HCT116 (cell line): ENCODE data around the gene GSTA2.
"Not testable (repeated sequence)": the region's sequence is repeated elsewhere in the genome, so short reads cannot be mapped to it uniquely, and the experiment has no call there.

Experiments
- ELF1 ChIP-seq: IDR thresholded peaks from 2 replicates; pipeline ENCODE4 v1.6.1; 2012; ENCODE audit warnings: low read depth, borderline replicate concordance
- FOSL1 ChIP-seq: IDR thresholded peaks from 2 replicates; pipeline ENCODE4 v1.6.1; 2012; ENCODE audit warnings: low read depth
- JUND ChIP-seq: IDR thresholded peaks from 2 replicates; pipeline ENCODE4 v1.6.1; 2012
- POLR2A ChIP-seq: IDR thresholded peaks from 2 replicates; pipeline ENCODE4 v1.7.0; 2011; ENCODE audit warnings: borderline replicate concordance; ENCODE audit not compliant: insufficient read depth, insufficient read length; ENCODE audit errors: extremely low read depth
- POLR2AphosphoS5 ChIP-seq: IDR thresholded peaks from 2 replicates; pipeline ENCODE4 v1.6.1; 2011; ENCODE audit warnings: mild to moderate bottlenecking, low read depth, low read length, moderate library complexity
- RAD21 ChIP-seq: IDR thresholded peaks from 2 replicates; pipeline ENCODE4 v1.6.1; 2012; ENCODE audit warnings: low read depth, mild to moderate bottlenecking
- REST ChIP-seq: IDR thresholded peaks from 2 replicates; pipeline ENCODE4 v1.6.1; 2012; ENCODE audit warnings: low read depth
- SIN3A ChIP-seq: IDR thresholded peaks from 2 replicates; pipeline ENCODE4 v1.6.1; 2012; ENCODE audit warnings: low read depth
- SP1 ChIP-seq: IDR thresholded peaks from 2 replicates; pipeline ENCODE4 v1.6.1; 2012; ENCODE audit warnings: low read depth
- SRF ChIP-seq: IDR thresholded peaks from 2 replicates; pipeline ENCODE4 v1.6.1; 2012; ENCODE audit warnings: low read depth
- TCF7L2 ChIP-seq: IDR thresholded peaks from 2 replicates; pipeline ENCODE4 v1.7.0; 2011; ENCODE audit warnings: borderline replicate concordance, inconsistent platforms; ENCODE audit not compliant: insufficient read depth, insufficient read length; ENCODE audit errors: extremely low read depth
- ZFX ChIP-seq: fragments of 450-650 bp; IDR thresholded peaks from 2 replicates; pipeline ENCODE4 v1.6.1; 2017
- TF ChIP-seq, protein P1 (sequence below), 3 experiments: fragments of 200-600 bp in 1 of 3; sonication (generic) in 1 of 3; IDR thresholded peaks in 2 of 3; conservative IDR thresholded peaks in 1 of 3; 2 replicates each; pipeline ENCODE4 v1.5.1; 2012 to 2017; ENCODE audit warnings: low read depth in 2 of 3, low read length in 2 of 3, antibody characterized with exemption in 1 of 3, borderline replicate concordance in 1 of 3, control low read depth in 1 of 3, mild to moderate bottlenecking in 1 of 3, mixed read lengths in 1 of 3, mixed run types in 1 of 3, moderate library complexity in 1 of 3; ENCODE audit not compliant: insufficient read depth in 1 of 3
- TF ChIP-seq, protein P2 (sequence below): IDR thresholded peaks from 2 replicates; pipeline ENCODE4 v1.6.1; 2012

DNA sequence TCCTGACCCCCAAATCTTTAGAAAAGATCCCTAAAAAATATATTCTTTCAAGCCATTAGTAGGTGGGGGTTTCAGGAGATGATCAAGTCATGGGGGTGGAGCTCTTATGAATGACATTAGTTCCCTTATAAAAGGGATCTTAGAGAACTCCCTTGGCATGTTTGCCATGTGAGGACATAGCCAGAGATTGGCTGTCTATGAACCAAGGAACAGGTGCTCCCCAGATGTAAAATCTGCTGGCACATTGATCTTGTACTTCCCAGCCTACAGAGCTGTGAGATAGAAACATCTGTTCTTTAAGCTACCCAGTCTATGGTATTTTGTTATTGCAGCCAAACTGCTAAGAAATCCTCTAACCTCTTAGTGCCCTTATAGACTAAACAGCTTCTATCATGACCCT, 4.4 kb upstream of the GSTA2 start:
- TF ChIP-seq ZFX, SRF, ELF1, POLR2A, SP1, SIN3A, JUND, FOSL1, RAD21, TCF7L2, POLR2AphosphoS5, REST: not testable (repeated sequence)
- TF ChIP-seq, protein P1, sequence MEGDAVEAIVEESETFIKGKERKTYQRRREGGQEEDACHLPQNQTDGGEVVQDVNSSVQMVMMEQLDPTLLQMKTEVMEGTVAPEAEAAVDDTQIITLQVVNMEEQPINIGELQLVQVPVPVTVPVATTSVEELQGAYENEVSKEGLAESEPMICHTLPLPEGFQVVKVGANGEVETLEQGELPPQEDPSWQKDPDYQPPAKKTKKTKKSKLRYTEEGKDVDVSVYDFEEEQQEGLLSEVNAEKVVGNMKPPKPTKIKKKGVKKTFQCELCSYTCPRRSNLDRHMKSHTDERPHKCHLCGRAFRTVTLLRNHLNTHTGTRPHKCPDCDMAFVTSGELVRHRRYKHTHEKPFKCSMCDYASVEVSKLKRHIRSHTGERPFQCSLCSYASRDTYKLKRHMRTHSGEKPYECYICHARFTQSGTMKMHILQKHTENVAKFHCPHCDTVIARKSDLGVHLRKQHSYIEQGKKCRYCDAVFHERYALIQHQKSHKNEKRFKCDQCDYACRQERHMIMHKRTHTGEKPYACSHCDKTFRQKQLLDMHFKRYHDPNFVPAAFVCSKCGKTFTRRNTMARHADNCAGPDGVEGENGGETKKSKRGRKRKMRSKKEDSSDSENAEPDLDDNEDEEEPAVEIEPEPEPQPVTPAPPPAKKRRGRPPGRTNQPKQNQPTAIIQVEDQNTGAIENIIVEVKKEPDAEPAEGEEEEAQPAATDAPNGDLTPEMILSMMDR (IDR thresholded peaks at IDR 0.05 in 2 of 3, conservative IDR thresholded peaks at IDR 0.05 in 1 of 3; ENCODE audit: borderline replicate concordance in 1 of 3, insufficient read depth in 1 of 3, low read depth in 2 of 3, low read length in 2 of 3), result not testable (repeated sequence)
- TF ChIP-seq, protein P2, sequence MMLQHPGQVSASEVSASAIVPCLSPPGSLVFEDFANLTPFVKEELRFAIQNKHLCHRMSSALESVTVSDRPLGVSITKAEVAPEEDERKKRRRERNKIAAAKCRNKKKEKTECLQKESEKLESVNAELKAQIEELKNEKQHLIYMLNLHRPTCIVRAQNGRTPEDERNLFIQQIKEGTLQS, result not testable (repeated sequence)
